ENCODE data around the gene COMTD1.

DNA sequence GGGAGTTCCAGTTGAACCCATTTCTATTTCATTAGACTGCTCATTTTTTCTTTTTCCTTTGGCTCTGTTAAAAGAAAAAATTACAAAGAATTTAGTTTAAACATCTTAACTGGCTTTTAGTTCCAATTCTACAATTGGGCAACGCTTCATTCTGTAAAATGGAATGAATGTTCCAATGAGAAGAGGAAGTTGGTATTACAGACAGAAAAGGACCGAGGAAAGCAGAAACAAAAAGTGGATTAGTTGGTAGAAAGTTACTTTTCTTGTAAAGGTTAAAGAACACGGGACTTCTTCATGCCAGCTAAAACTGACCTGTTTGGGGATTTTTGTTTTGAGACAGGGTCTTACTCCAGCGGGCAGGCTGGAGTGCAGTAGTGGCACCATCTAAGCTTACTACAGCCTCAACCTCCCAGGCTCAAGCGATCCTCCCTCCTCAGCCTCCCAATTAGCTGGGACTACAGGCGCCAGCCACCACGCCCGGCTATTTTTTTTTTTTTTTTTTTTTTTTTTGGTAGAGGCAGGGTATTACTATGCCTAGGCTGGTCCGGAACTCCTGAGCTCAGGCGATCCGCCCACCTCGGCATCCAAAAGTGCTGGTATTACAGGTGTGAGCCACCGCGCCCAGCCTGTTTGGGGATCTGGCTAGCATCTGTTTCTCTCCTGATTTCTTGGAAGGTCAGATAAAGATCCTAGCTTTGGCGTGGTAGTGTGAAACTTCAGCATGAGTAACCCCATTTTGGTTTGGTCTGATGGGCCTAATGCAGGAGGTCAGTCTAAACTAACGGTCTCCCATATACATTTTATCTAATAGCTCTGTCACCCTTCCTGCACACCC lies 26.5 kb downstream of the COMTD1 start:
- TF ChIP-seq CTCF (IDR thresholded peaks at IDR 0.05; ENCODE audit: low read depth, low read length), result no peak
- TF ChIP-seq, protein P1, sequence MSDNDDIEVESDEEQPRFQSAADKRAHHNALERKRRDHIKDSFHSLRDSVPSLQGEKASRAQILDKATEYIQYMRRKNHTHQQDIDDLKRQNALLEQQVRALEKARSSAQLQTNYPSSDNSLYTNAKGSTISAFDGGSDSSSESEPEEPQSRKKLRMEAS (IDR thresholded peaks at IDR 0.05; ENCODE audit: low read depth, low read length), result no peak

Measured in NB4 (cell line).